SK-N-SH treated with all-trans-retinoic acid at 6 μM for 48 hours (cell line): Measurements from ENCODE around the gene TANGO2.

Experiments used
- ATAC-seq: fragments of 200-7000 bp; cut with Tn5 transposase; 3 replicates; pipeline ENCODE4 v1.9.1; 2020; ENCODE audit warnings: mild to moderate bottlenecking, moderate library complexity
- ARNTL ChIP-seq: fragments of 450-650 bp; formaldehyde crosslinking; IDR thresholded peaks from 2 replicates; pipeline ENCODE4 v1.5.0; 2020; ENCODE audit warnings: low read depth, mild to moderate bottlenecking, moderate library complexity, borderline replicate concordance
- CREB5 ChIP-seq: fragments of 250-450 bp; sonication (Bioruptor Pico); IDR thresholded peaks from 2 replicates; pipeline ENCODE4 v1.5.1; 2020; ENCODE audit warnings: low read depth, mild to moderate bottlenecking, moderate library complexity
- CSDC2 ChIP-seq: fragments of 250-450 bp; sonication (Bioruptor Pico); IDR thresholded peaks from 2 replicates; pipeline ENCODE4 v1.5.0; 2020; ENCODE audit warnings: mild to moderate bottlenecking, moderate library complexity
- CSRNP3 ChIP-seq: fragments of 250-450 bp; sonication (Bioruptor Pico); IDR thresholded peaks from 2 replicates; pipeline ENCODE4 v1.5.1; 2021; ENCODE audit warnings: mild to moderate bottlenecking, moderate library complexity
- ESRRG ChIP-seq: fragments of 250-450 bp; sonication (Bioruptor Pico); IDR thresholded peaks from 2 replicates; pipeline ENCODE4 v1.6.1; 2021; ENCODE audit warnings: mild to moderate bottlenecking
- GLIS3 ChIP-seq: fragments of 250-450 bp; sonication (Bioruptor Pico); IDR thresholded peaks from 2 replicates; pipeline ENCODE4 v1.5.0; 2020; ENCODE audit warnings: mild to moderate bottlenecking, moderate library complexity
- ISL1 ChIP-seq: fragments of 250-450 bp; sonication (Bioruptor Pico); IDR thresholded peaks from 2 replicates; pipeline ENCODE4 v2.1.2; 2022; ENCODE audit warnings: mild to moderate bottlenecking, moderate library complexity
- OSR1 ChIP-seq: fragments of 250-450 bp; sonication (Bioruptor Pico); IDR thresholded peaks from 2 replicates; pipeline ENCODE4 v1.8.0; 2022; ENCODE audit warnings: moderate library complexity, mild to moderate bottlenecking, inconsistent platforms
- PATZ1 ChIP-seq: fragments of 250-450 bp; sonication (Bioruptor Pico); IDR thresholded peaks from 2 replicates; pipeline ENCODE4 v1.8.0; 2020; ENCODE audit warnings: mild to moderate bottlenecking, moderate library complexity, borderline replicate concordance
- POU6F1 ChIP-seq: fragments of 250-450 bp; sonication (Bioruptor Pico); IDR thresholded peaks from 2 replicates; pipeline ENCODE4 v1.8.0; 2021; ENCODE audit warnings: low read depth, mild to moderate bottlenecking, moderate library complexity, borderline replicate concordance
- PPARA ChIP-seq: fragments of 250-450 bp; sonication (Bioruptor Pico); IDR thresholded peaks from 2 replicates; pipeline ENCODE4 v1.5.0; 2020; ENCODE audit warnings: mild to moderate bottlenecking, borderline replicate concordance
- RARB ChIP-seq: fragments of 250-450 bp; sonication (Bioruptor Pico); IDR thresholded peaks from 2 replicates; pipeline ENCODE4 v1.8.0; 2021; ENCODE audit warnings: mild to moderate bottlenecking, moderate library complexity
- SNAI2 ChIP-seq: fragments of 250-450 bp; sonication (Bioruptor Pico); IDR thresholded peaks from 2 replicates; pipeline ENCODE4 v1.5.0; 2020; ENCODE audit warnings: mild to moderate bottlenecking, moderate library complexity
- TCF4 ChIP-seq: fragments of 250-450 bp; sonication (Bioruptor Pico); IDR thresholded peaks from 2 replicates; pipeline ENCODE4 v1.8.0; 2021; ENCODE audit warnings: mild to moderate bottlenecking, moderate library complexity, borderline replicate concordance
- TOX ChIP-seq: fragments of 250-450 bp; sonication (Bioruptor Pico); IDR thresholded peaks from 2 replicates; pipeline ENCODE4 v1.8.0; 2021; ENCODE audit warnings: mild to moderate bottlenecking, moderate library complexity, borderline replicate concordance
- TSHZ2 ChIP-seq: fragments of 250-450 bp; sonication (Bioruptor Pico); IDR thresholded peaks from 2 replicates; pipeline ENCODE4 v1.5.0; 2020; ENCODE audit warnings: mild to moderate bottlenecking, moderate library complexity
- ZC3H10 ChIP-seq: fragments of 250-450 bp; sonication (Bioruptor Pico); IDR thresholded peaks from 2 replicates; pipeline ENCODE4 v1.5.1; 2021; ENCODE audit warnings: mild to moderate bottlenecking, moderate library complexity
- ZFP3 ChIP-seq: fragments of 250-450 bp; sonication (Bioruptor Pico); IDR thresholded peaks from 2 replicates; pipeline ENCODE4 v1.5.0; 2020; ENCODE audit warnings: mild to moderate bottlenecking, moderate library complexity
- ZFP30 ChIP-seq: fragments of 450-650 bp; formaldehyde crosslinking; IDR thresholded peaks from 2 replicates; pipeline ENCODE4 v1.5.0; 2022; ENCODE audit warnings: mild to moderate bottlenecking, moderate library complexity
- ZNF565 ChIP-seq: fragments of 450-650 bp; formaldehyde crosslinking; conservative IDR thresholded peaks from 2 replicates; pipeline ENCODE4 v1.5.0; 2020; ENCODE audit warnings: low read depth, mild to moderate bottlenecking, moderate library complexity
- ZNF70 ChIP-seq: fragments of 450-650 bp; formaldehyde crosslinking; IDR thresholded peaks from 2 replicates; pipeline ENCODE4 v1.5.0; 2020; ENCODE audit warnings: mild to moderate bottlenecking, moderate library complexity
- ZNF8 ChIP-seq: fragments of 450-650 bp; formaldehyde crosslinking; IDR thresholded peaks from 2 replicates; pipeline ENCODE4 v1.5.0; 2020; ENCODE audit warnings: mild to moderate bottlenecking, moderate library complexity

The TANGO2 gene

GRCh38 chr22:20046730-20047129 lies 25.8 kb downstream of the TANGO2 start:
- no peak for TF ChIP-seq ZNF565
- no peak for TF ChIP-seq ISL1 (CRISPR knock-in tag)
- TF ChIP-seq ZNF8 (CRISPR knock-in tag), result no peak
- no peak for TF ChIP-seq TOX (CRISPR knock-in tag)
- TF ChIP-seq ZFP30 (CRISPR knock-in tag), result no peak
- TF ChIP-seq ZC3H10 (CRISPR knock-in tag), result no peak
- TF ChIP-seq ESRRG (CRISPR knock-in tag), result no peak
- TF ChIP-seq TCF4 (CRISPR knock-in tag), result no peak
- TF ChIP-seq PATZ1, result no peak
- TF ChIP-seq SNAI2 (CRISPR knock-in tag), result no peak
- TF ChIP-seq PPARA, result no peak
- TF ChIP-seq CSRNP3, result no peak
- ATAC-seq, result no peak

GRCh38 chr22:20051927-20052308 lies 31.0 kb downstream of the TANGO2 start:
- TF ChIP-seq CSDC2 (CRISPR knock-in tag), result no peak
- TF ChIP-seq ZC3H10 (CRISPR knock-in tag), result no peak
- TF ChIP-seq CREB5 (CRISPR knock-in tag), result no peak
- no peak for TF ChIP-seq OSR1 (CRISPR knock-in tag)
- TF ChIP-seq TOX (CRISPR knock-in tag), result no peak
- TF ChIP-seq TCF4 (CRISPR knock-in tag), result no peak
- TF ChIP-seq ARNTL, result no peak
- no peak for TF ChIP-seq ZNF8 (CRISPR knock-in tag)
- TF ChIP-seq PPARA, result no peak
- no peak for TF ChIP-seq RARB (CRISPR knock-in tag)
- no peak for TF ChIP-seq POU6F1 (CRISPR knock-in tag)
- TF ChIP-seq ESRRG (CRISPR knock-in tag), result no peak
- no peak for TF ChIP-seq TSHZ2
- TF ChIP-seq ZFP30 (CRISPR knock-in tag), result no peak
- no peak for TF ChIP-seq SNAI2 (CRISPR knock-in tag)
- no peak for TF ChIP-seq ZFP3 (CRISPR knock-in tag)
- no peak for TF ChIP-seq ZNF70
- TF ChIP-seq GLIS3 (CRISPR knock-in tag), result no peak
- no peak for ATAC-seq
